Pulmonary artery endothelial cell (primary cell): Measurements from ENCODE around the gene CD36. TPM values are rescaled to one million over a fixed set of nuclear protein-coding genes. Genes with fewer than 3 reads are reported as not detected.

Experiments
- DNase-seq: peaks from one replicate; pipeline ENCODE4 v3.0.0-alpha.2; 2011; ENCODE audit warnings: low read depth, low spot score
- total RNA-seq: library from RNA; depleted of rRNA; stranded (reverse); fragments of >200 nt; gene quantifications from 2 replicates; pipeline ENCODE4 v1.2.3, GENCODE V29; 2014

Gene CD36
- total RNA-seq = 0.26 and 4.6 TPM in 2 replicates

DNA sequence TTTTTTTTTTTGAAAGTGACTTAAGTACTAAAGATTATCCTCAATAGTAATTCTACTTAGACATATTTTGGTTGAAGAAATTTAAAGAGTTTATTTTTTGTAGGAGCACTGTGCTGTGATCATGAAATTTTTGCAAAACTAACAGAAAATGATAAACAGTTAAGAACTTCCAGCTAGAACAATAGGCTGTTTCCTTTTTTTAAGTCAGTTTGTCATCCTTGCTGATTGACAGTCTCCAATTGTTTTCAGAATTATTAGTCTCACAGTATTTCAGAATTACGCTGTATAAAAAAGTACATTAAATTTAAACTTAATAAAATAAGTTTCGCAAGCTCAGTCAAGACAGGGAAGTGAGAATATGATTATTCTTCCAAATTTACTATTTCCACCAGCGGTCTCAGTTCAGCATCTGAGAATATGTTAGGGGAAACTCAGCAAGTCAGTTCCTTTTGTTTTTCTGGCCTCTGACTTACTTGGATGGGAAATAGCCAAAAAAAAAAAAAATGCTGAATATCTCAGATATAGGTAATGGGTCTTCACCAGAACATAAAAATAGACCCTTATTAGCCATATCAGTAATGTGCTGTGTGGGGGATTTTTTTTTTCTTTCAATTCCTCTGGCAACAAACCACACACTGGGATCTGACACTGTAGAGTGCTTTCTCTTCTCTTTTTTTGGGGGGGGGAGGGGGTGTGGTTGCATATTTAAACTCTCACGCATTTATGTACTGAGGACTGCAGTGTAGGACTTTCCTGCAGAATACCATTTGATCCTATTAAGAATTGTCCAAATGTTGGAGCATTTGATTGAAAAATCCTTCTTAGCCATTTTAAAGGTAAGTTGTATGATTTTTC is at the start of gene CD36:
Gene CD36, plus strand, starts transcription at position 732 of the 855 bp plus-strand sequence. CDS start 8,099 bp downstream, outside the sequence.
- DNase-seq = peak; percentile 24

DNA sequence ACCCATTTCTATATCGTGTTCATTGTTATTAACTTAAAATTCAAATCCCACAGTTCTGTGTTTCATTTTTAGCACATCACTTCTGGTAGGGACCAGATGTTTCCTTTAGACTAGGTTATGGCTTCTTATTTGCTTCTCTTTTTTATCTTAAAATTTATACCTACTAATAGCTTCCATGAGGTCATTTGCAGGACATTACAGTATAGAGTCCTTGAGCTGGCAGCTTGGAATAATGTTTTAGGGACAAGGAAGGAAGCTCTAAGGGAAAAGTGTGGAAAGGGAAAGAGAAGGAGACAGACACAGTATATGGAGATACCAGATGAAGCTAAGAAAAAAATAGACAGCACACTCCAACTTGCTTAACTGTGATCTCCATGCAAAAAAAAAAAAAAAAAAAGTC is 48.8 kb upstream of the CD36 start:
- no peak for DNase-seq

DNA sequence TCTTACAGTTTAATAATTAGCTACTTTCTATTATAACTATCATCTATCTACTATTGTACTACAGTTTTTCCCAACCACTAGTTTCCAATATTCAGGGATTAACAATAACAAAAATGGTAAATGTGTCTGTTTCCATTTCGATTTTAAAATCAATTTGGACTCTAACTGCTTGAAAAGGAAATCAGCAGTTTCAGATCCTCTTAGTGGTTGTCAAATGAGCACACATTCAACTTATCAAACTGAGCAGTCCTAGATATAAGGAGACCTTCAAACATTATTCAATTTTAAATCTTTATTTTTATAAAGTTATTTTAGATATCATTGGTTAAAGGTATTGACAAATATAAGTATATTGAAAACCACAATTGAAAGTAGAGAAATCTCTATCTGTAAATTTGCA is 46.8 kb upstream of the CD36 start:
- no peak for DNase-seq

DNA sequence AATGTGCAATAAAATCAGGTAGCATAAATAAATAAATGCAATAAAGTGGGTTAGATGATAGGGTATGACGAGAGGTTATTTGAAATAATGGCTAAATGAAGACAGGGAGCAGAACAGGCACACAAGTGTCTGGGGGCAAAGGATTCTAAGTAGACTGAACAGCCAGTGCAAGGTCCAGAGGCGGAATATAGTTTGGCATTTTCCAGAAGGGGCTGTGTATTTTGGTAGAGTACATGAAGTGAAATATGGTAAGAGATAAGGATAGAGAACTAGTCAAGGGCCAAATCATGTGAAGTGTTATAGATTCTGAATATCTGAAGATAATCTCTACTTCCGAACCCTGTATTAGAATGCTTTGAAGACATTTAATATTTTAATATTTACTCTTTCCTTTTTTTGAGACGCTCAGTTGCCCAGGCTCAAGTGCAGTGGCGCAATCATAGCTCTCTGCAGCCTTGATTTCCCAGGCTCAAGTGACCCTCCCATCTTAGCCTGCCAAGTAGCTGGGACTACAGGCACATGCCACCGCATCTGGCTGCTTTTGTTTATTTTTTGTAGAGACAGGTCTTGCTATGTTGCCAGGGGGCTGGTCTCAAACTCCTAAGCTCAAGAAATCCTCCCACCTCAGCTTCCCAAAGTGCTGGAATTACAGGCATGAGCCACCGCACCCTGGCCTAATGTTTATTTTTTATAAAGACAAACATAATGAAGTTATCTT is 44.4 kb upstream of the CD36 start:
- no peak for DNase-seq

DNA sequence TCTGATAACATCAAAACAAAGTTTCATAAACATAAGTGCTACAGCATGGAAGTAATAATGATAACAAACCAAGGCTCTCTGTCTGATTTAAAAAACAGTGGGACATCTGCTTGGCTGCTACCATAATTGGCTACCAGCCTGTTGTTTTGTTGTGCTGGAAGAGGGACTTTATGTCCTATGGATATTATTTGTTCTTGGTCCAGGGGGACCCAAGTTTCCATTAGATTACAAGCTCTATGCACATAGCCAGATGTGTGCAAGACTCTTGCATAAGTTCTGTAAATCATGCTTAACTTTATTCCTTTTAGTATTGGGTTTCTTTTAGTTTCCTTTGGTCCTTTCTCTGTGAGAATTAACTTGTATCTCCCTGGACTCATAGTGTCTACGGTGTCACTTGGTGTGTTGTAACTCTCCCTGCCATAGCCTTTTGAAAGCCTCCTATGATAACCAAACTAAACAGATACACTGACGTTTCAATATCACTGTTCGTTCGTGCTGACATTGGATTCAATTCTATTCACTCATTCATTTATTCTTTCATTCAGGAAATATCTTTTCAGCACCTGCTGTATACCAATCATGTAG is 41.4 kb upstream of the CD36 start:
- DNase-seq = no peak

DNA sequence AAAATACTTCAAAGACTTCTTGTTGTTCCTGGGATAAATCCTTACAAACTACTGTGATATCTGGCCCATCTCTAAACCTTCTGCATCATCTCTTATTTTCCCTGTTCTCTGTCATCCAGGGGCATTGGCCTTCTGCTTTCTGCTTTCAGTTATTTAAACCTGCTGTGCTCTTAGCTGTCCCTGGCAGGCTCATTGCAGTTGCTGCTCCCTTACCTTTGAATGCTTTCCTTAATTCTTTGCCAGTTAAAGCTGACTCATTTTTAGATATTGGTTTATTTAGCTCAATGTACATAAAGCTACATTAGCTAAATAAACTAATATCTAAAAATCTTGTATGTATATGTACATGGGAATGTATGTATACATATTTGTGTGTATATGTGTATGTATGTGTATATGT is 40.6 kb upstream of the CD36 start:
- DNase-seq = no peak

DNA sequence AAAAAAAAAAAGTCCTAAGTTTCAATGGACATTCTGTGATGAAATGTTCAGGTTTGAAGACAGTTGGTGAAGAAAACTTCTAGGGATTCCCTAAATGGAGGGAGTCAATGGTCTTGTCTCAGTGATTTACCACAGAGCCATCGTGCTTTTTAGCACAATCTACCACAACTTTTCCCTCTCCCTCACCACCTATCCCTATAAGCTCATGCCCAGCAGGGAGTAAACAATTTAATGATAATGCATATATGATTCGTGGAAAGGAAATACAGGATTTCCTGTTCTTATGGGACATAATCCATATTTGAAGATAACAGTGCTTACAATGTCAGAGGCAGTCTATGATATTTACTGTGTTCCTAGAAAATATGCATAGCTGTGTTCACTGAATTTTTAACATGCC is 38.4 kb upstream of the CD36 start:
- DNase-seq = no peak

DNA sequence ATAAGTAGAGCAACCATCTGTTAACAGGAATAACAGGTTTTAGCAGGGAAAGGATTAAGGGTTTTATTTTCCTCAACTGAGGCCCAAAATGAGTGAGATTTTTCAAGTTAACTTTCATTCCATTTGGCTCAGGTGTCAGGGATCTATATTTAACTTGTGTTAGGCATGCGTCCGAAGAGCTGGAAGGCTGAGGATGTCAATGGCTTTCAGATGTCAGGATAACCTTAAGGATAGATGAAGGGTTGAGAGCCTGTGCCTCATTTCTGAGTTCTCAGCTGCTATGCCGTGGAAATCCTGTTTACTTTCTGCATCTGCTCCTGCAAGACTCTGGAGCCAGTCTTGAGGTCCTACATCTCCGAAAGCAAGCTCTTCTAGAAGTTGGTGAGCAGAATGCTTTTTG is 36.4 kb upstream of the CD36 start:
- no peak for DNase-seq

DNA sequence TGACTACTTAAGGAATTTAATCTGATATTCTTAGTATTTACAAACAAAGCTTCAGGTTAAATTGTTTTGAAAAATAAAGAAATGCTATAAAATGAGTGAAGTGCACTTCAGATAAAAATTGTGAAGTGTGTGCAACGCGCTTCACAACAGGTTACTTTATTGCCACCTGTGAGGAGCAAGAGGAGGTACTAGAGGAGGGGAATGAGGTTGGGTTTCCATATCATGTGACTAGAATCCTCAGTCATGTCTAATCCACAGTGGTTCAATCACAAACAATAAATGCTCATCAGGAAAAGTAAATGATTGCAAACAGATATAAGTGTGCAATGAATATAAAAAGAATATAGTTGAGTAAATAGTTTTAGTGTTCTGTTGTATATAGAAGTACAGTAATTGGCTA is 34.5 kb upstream of the CD36 start:
- DNase-seq = no peak

DNA sequence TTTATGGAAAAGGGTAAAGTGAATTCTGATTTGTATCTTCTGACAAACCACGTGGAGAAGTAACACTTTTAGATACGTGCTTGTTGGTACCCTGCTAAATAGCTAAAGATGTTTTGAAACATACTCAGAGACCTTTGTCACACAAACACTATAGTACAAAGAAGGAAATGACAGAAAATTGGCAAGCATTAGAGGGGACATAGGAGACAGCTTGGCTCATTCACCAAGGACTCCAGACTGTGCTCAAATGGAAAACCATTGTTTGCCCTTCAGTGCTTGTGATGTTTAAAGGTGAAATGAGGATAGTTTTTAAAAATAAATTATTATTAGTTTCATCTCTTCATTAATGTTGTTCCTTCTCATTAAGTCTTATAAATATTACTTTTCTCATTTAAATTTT is 34.0 kb upstream of the CD36 start:
- no peak for DNase-seq

DNA sequence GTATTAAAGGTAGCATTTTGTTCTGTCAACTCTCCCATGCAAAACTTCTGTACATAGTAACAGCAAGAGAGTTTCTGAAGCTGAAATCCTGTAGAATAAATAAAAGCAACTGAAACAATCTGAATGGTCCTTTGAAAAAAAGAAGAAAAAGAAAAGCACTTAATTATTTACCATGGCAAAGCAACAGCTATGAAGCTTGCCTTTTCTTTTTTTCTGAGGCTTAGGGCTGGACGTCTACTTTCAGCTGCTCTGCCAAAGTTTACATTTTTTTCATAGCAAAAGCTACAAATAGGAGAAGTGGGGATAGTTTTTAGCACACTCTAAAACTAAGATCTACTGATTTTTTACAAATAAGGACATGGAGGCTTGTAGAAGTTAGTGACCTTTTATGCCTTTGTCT is 31.3 kb upstream of the CD36 start:
- no peak for DNase-seq

DNA sequence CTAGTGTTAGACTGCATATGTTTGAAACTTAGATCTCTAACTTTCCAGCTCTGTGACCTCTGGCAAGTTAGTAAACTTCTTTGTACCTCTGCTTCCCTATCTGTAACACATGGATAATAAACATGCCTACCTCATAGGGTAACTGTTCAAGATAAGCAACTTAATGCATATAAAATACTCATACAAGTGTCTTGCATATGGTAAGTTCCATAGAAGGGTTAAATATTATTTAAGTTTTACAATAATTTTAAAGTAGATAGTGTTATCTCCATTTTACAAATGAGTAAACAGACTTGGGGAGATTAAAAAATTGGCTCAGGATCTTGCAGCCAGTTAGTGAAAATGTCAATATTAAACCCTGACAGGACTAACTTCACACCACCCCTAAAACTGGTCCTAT is 30.1 kb upstream of the CD36 start:
- no peak for DNase-seq

DNA sequence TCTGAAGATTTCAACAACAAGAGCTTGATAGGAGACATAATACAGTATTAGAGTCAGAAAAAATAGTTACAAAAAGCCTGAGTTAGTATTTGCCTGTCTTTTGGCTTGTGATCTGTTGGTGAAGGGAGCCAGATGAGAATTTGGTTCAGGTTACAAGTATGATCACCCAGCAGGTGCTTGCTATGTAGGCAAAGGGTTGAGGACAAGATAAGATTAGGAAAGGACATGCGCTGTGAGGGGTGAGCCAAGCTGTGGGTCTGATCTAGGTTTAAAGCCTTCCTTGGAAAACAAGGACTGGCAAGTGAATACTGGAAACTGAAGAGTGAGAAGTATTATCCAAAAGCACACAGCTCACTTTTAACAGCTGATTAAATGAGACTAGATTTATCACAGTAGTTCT is 28.7 kb upstream of the CD36 start:
- DNase-seq = no peak

DNA sequence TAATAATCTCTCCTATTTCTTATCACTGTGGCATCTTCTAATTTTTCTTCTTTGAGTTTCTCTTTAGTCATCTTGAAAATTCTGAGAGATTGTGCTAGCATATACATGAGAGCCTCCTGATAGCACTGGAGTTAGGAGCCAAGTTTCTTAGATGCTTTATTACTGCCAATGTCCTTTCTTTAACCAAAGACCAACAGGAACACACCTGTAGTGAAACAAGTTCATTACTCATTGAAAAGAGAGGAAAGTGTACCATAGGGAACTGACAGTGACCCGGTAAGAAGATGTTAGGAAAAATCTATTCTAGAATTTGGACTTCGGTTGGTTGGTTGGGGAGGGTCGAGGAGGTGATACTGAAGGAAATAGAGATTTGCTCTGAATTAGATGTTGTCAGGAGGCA is 27.1 kb upstream of the CD36 start:
- no peak for DNase-seq

DNA sequence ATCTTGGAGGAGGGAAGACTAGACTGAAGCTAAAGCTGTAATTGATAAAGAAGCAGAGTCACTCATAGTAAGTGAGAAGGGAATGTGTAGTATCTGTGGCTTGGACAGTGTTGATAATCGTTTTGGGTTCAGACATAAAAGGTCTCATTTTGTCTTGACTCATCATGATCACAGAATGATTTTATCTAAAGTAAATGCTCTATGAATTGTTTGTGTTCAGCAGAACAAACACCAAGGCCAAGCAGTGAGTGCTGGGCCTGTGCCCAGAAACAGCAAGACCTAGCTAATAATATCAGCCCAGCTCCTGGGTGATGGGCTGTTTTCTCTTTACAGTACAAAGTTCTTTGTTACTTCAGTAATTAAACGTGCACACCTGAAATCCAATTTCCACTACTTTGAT is 26.7 kb upstream of the CD36 start:
- DNase-seq = no peak

DNA sequence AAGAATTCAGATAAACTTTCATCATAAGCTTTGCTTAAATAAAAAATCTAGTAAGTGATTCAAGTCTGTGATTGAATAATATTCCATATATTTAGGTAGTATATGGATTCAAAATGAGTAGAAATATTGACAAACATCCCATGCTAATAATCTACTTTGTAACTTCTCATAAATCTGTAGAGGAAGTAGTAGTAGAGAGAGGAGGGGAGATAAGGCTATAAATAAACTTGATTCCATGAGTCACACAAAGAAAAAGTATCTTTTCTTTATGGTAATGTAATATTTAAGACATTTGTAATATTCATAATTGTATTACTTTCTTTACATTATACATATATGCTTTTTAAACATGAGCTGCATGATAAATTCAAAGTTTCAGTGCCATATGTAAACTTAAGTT is 25.6 kb upstream of the CD36 start:
- DNase-seq = no peak

DNA sequence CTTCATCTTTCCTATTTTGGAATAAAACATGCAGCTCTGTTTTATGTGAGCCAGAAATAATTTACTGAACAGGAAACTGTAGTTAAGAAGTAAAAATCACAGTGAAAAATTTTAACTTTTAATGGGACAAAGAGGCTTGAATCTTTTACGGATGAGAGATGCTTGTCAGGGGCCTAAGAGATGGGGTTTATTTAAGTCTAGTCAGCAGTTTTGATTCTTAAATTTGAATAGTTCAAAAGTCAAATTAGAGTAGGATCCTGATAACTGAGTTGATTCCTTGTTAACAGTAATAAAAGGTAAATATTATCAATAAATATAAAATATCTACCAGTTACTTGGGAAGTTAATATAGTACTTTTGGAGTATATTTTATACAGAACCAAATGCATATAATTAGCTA is 24.9 kb upstream of the CD36 start:
- DNase-seq = no peak

DNA sequence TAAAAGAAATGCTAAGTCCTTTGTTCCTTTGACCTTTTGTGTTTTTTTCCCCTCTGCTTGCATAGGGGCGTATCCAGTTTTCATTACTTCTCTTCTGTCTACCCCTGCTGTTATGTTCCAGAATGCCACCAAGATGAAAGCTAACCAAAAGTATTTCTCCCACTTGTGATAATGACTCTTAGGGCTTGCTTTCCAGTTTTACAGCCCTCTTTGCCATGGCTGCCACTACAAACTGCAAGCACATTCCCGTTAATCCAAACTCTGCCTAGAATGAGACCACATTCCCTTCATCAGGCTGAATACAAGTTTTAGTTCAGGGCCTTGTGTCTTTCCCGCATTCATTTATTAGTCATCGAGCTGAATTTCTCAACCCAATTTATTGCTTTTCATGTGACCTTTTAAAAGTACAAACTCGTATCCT is 23.6 kb upstream of the CD36 start:
- no peak for DNase-seq

DNA sequence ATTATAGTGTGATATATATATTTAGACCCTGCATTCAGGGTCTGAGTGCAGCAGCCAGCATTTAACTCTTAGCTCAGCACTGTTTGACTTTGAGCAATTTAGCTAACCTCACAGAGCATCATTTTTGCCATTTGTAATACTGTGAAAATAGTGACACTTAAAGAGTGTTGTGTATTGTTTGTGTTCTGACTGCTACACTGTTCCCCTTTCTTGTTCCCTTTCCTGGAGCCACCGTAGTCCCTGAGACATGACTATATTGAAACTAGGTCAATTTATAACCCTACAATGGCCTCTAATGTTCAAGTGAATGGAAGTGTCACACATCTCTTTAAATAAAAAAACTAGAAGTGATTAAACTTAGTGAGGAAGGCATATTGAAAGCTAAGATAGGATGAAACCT is 20.3 kb upstream of the CD36 start:
- DNase-seq = no peak

DNA sequence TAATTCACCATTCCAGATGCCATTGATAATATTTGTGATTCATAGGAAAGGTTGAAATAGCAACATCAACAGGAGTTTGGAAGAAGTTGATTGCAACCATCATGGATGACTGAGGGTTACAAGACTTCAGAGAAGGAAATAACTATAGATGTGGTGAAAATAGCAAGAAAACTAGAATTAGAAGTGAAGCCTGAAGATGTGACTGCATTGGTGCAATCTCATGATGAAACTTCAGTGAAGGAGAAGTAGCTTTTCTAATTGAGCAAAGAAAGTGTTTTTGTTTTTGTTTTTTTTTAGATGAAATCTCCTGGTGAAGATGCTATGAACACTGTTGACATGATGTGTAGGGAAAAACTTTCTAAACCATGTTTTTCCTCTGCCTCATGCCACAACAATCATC is 18.7 kb upstream of the CD36 start:
- no peak for DNase-seq

DNA sequence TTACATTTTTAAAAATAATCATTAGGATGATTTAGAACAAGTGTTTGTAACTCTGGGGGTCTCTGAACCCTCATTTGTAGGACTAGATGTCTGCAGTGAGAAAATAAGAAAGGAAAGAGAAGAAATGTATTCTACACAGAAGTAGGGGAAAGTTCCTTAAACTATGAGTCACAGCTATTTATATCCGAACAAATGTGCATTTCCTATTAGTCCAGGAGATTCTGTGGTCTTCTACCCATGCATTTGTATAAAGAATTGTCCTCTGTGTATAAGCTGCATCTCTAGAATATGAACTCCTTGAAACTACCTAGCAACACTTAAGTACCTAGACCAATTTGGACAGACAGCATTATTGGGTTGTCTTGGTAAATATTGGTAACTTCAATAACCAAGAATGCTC is 15.9 kb upstream of the CD36 start:
- no peak for DNase-seq

DNA sequence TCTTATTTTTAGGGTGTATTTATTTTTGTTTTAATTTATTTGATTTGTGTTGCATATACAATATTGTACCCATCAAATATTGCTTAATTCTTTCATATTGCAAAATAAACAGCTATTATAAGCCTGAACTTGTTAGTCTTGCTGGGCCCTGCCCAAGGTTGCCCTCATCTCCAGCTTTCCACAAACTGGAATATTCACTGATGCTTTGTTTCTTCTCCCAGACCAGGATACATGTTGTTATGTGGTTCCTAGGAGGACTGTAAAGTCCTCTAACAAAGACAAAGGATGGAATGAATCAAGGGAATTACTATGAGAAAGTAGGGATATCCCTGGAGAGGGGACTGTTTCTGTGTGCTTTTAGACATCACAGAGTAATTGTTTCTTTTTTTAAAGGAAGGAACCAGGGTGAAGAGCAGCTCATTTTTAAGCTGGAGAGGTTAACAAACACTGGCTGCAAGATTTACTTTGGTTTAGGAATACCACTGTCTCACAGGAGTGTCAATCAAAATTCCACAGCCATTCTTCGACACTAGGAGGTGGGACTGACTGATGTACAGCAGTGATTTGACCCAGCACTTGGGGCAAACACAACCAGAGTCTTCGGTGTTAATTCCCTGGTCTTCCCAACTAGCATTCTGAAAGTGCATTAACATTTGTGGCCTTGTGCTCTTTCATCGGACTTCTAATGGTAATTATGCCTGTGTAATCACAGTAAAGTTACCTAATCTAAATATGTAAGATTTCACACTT is 14.8 kb upstream of the CD36 start:
- no peak for DNase-seq
